Inflammatory macrophage treated with lipopolysaccharide for 1 hour (primary cell): ENCODE measurements around the gene AMZ1.

Experiments used
- DNase-seq, 2 donors: peaks; one replicate each; pipeline ENCODE4 v3.0.0-alpha.2; 2020 to 2022

AMZ1 gene

DNA sequence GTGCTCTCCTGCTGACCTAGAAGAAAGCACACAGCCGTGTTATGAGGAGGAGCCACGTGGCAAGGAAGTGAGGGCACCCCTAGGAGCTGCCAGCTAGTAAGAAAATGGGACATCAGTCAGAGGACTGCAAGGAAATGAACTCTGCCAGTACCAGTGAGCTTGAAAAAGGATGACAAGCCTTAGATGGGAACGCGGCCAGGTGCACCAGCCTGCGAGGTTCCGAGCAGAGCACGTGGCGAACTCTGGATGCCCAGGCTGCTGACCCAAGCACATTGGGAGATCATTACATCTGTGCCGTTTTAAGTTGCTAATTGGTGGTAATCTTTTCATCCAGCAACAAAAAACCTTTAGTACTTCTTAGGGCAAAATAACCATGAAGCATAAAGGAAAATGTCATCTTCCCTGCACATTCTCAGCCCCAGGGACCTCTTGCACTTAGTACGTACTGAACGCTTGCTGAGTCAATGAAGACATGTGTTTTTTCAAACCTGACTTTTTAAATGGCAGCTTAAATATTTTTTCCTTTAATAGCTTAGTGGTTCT is 69.4 kb downstream of the AMZ1 start:
- DNase-seq: no peak

DNA sequence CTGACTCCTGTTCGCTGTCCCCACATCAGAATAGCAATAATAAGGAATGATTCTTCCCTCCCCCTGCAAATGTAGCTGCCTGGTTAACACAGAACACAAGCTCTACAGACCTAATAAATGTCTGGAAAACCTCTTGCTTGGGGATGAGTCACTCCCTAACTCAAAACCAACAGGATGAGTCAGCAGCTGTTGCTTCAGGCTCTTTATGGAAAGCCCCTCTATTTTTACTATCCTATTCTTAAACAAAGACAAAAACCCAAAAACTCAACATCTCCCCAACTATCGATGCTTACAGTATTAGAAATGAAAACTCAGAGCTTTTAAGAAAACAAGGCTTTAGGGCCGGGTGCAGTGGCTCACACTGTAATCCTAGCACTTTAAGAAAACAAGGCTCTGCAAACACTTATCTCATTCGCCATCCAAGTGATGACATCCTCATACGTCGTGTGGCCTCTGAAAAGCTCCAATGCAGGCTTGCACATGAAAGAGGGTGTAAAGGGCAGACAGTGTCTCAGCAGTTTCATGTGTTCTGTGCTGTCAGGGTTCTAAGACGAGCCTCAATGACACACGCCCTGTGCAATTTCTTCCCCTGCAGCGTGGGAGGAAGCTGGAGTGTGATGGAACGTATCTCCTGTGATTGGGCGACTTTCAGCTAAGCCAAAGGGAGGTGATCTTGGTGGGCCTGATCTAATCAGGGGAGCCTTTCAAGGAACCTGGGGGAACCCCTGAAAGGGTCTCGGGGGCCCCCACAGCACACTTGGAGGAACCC is 70.1 kb downstream of the AMZ1 start:
- peak; percentile 94 to 98 for DNase-seq

DNA sequence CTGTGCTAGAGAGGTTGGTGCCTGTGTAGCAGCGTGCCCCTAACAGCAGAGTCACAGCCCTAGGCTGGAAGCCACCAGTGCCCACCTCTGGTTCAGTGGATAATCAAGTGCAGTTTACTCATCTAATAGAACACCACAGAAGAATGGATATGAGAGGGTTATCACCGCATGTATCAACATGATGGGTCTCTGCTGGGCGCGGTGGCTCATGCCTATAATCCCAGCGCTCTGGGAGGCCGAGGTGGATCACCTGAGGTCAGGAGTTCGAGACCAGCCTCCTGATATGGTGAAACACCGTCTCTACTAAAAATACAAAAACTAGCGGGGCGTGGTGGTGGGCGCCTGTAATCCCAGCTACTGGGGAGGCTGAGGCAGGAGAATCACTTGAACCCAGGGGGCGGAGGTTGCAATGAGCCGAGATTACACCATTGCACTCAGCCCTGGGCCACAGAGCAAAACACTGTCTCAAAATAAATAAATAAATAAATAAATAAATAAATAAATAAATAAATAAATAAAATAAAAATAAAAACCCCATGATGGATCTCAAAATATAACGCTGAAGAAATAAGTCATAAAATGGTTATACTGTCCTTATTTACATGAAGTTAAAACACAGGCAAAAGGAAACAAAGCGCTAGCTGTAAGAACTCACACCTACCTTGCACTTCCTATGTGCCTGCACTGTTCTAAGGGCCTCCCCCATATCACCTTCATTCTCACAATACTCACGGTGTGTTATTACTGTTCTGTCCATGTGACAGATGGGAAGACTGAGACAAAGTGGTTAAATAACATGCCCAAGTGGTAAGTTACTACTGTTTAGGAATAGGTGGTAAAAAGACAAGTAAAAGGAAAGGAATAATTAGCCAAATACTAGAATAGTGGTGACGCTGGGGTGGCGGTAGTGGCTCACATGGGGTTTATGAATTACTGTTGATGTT is 70.9 kb downstream of the AMZ1 start:
- DNase-seq: no peak

DNA sequence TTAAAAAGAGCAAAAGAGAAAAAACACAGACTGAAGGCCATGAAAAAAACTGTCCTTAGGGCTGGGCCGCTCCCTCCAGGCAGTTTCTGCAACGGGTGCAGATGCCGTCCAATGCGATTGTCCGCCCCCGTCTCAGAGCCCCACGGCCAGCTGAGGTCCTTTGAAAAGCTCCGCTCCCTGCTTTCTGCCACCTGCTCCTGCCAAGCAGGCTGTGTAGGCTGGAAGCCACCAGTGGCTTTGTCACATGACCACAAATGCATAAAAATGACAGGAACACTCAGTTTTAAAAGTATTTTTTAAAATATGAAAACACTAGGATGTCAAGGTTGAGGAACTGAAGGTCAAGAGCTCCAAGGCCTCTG is 71.7 kb downstream of the AMZ1 start:
- DNase-seq: no peak

DNA sequence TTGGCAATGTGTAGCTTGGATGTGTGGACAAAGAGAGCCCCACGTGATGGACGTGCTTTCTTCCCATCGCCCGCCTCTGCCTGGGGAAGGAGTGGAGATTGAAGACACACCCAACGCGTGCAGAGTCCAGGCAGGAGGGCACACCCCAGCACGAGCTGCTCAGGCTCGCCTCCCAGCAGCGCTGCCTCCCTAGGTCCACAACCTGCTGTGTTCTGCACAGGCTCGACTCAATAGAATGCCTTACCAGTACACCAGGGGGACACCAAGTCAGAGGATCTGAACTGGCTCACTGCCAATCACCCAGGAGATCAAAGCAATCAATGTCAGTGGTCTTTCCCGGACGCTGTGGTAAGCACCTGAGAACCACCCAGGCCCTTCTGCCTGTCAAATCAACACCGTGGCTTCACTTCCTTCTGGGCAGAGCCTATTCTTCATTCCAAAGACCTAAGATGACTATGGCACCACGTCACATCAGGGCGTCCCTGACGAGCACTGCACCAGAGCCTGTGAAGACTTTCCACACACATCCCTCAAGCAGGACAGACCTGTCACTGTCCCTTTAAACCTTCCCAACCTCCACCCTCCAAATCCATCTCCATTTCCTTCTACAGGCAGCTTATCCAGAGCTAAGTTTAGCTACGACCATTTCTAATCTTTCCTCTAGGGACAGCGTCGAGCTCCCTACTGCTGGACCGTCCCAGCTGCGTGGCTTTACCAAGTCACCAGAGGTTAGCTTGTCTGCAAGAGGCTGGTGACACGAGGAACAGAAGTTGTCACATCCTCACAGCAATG is 72.3 kb downstream of the AMZ1 start:
- peak; percentile 59 to 63 for DNase-seq

DNA sequence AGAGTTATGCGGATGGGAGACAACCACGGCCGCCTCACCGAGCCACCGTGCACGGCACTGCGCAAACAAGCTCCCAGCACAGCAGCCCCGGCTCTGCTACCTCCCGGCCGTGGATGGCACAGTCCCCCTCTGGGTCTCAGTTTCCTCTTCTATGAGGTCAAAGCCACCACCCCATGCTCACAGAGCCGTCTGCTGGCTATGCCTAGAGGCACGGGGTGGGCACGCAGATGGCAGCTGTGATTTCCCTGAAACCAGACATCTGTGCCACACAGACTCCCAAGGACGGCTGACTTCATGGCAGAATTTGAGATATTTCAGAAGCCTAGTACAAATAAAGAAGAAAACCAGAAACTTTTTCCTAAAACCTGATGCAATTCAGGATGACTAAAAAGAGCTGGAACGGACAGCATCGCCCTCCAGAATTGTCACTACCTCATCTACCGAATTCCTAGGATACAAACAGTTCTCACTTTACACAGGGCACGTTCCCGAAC is 73.2 kb downstream of the AMZ1 start:
- DNase-seq: no peak

DNA sequence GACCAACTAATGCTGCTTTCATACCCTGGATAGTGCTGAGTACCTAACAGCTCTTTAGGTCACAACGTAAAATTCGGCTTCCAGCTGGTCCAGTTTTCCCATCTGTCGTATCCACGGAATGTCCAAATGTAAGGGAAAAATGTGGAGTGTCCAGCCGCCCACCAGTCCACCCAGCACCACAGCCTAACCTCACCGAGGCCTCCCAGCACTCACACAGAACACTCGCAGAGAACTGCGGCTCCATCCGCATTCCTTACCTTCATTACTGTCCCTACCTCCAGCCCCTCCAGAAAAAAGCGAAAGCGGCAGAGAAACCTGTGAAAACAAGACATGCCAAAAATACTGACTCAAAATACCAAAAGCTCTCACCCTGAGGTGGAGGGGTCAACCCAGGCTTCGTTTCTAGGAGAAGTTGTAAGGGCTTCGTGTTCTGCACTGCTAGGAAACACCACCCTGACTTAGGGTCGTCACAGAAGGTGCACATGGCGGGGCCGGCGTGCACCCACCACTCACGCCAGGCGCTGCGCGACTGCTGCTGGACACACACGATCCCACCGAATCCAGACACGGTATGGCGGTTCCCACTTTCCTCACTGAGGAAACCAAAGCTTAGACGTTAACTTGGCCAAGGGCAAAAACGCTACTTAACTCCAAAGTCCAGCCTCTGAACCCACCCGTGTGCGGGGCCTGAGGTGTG is 73.9 kb downstream of the AMZ1 start:
- DNase-seq: no peak

DNA sequence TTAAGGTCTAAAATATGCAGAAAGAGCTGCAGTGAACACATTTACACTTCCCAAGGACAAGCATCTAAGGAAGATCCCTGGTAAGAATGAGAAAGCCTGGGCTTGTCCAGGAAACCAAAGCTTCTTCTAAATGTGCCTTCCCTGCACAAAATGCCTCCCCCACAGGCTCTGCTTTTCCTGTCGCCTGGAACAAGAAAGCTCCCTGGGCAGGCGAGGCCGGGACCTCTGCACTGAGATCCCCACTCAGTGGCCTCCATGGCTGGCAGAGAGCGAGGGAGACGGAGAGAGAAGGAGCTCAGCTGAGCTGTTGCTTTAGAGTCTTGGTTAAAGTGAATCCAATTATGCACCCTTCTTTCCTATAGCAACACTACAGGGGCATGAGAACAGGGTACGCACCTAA is 75.6 kb downstream of the AMZ1 start:
- DNase-seq: no peak

DNA sequence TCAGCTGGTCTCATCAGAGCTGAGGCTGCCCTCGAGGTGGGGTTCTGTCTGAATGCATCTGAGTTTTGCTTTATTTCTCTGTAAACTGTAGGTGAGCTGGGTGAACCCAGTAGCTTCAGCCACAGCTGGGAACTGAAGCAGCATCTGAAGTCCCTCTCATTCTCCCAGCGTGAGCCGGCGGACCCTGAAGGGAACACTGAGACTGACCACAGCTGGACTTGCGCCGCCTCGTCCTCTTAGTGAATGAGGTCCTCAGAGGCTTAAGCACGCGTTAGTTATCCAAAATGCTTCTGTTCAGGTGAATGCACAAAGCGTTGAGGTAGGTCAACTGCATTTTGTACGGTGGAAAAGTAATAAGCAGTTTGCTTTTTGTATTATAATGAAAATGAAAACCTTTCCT is 76.6 kb downstream of the AMZ1 start:
- DNase-seq: no peak
